Renal cortical epithelial cell (primary cell): ENCODE results near the gene ZNF322. TPM values are rescaled to one million over a fixed set of nuclear protein-coding genes. Genes with fewer than 3 reads are reported as not detected.

Experiments
- DNase-seq: peaks from one replicate; pipeline ENCODE4 v3.0.0-alpha.2; 2011; ENCODE audit warnings: low read depth
- total RNA-seq: library from RNA; depleted of rRNA; stranded (reverse); fragments of >200 nt; gene quantifications from 2 replicates; pipeline ENCODE4 v1.2.3, GENCODE V29; 2014

Gene ZNF322
- total RNA-seq, 1 donor from 2014 or later = 22.2 TPM

- no peak for DNase-seq
Measured at GRCh38 chr6:26613689-26614683, 45.6 kb downstream of the ZNF322 start.

- DNase-seq = no peak
Measured at GRCh38 chr6:26613201-26613600, 46.3 kb downstream of the ZNF322 start.

GRCh38 chr6:26611599-26611998, 47.9 kb downstream of the ZNF322 start:
- no peak for DNase-seq

- DNase-seq = no peak
Measured at GRCh38 chr6:26609463-26609862, 50.1 kb downstream of the ZNF322 start.

- peak; percentile 46 for DNase-seq
Measured at GRCh38 chr6:26607434-26608230, 51.9 kb downstream of the ZNF322 start.

- DNase-seq = no peak
Measured at GRCh38 chr6:26604797-26605196, 54.7 kb downstream of the ZNF322 start.

- DNase-seq = no peak
Measured at GRCh38 chr6:26604026-26604425, 55.5 kb downstream of the ZNF322 start.

- DNase-seq = no peak
Measured at GRCh38 chr6:26602262-26602661, 57.3 kb downstream of the ZNF322 start.

- DNase-seq = no peak
Measured at GRCh38 chr6:26600759-26601158, 58.8 kb downstream of the ZNF322 start.

- DNase-seq = no peak
Measured at GRCh38 chr6:26599591-26599990, 60.0 kb downstream of the ZNF322 start.

GRCh38 chr6:26599134-26599533, 60.4 kb downstream of the ZNF322 start:
- DNase-seq = no peak

GRCh38 chr6:26598267-26598666, 61.3 kb downstream of the ZNF322 start:
- DNase-seq = no peak

GRCh38 chr6:26597821-26598220, 61.7 kb downstream of the ZNF322 start:
- DNase-seq = no peak

- DNase-seq = no peak
Measured at GRCh38 chr6:26597389-26597766, 62.2 kb downstream of the ZNF322 start.

- DNase-seq = peak; percentile 95
Measured at GRCh38 chr6:26596579-26597388, 62.8 kb downstream of the ZNF322 start, which contains the start of gene ABT1. ABT1 (plus strand) TSS chr6:26596953; CDS start chr6:26596983, 30 bp downstream.

GRCh38 chr6:26595669-26596269, 63.8 kb downstream of the ZNF322 start:
- peak; percentile 66 for DNase-seq

- DNase-seq = peak; percentile 53
Measured at GRCh38 chr6:26594730-26595632, 64.6 kb downstream of the ZNF322 start.

GRCh38 chr6:26594131-26594498, 65.4 kb downstream of the ZNF322 start:
- DNase-seq = no peak

- no peak for DNase-seq
Measured at GRCh38 chr6:26593278-26594130, 66.0 kb downstream of the ZNF322 start.
